ENCODE results near the gene DDX54.

DNA sequence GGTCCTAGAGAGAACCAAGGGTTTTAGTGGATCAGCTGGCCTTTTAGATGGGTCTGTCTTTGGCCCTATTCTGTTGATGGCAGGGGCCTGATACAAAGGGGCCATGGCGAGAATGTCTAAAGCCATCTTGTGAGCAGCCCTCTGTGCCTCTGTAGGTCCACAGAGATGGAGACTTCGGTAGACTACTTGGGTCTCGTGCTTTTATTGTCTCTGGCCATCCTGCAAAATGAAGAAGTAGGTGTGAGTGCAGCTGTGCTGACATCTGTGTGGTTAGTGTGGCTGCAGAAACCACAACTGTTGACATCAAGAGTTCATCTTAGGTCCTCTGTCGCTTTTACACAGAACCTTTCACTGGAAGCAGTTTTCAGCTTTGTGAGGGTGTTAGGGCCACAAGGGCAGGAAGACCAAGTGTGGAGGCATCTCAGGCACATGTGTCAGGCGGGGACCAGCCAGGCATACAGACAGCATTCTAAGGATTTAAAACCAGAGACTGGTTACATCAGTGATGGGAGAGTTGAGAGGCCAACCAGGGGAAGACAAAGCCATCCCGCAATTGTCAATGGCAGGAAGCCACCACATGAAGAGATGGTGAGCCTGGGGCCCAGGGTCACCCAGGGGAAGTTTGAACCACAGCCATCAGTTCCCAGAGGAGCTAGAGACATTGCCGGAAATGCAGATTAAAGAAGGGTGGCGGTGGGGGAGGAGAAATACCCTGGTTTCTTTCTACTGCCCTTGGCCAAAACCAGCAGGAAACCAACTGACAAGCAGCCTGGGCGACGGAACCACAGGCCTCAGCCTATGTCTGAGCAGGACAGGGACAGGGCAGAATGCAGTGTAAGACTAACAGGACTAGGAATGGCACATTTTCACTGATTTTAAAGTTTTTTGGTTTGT is 23.0 kb upstream of the DDX54 start:
- TF ChIP-seq, protein P1, sequence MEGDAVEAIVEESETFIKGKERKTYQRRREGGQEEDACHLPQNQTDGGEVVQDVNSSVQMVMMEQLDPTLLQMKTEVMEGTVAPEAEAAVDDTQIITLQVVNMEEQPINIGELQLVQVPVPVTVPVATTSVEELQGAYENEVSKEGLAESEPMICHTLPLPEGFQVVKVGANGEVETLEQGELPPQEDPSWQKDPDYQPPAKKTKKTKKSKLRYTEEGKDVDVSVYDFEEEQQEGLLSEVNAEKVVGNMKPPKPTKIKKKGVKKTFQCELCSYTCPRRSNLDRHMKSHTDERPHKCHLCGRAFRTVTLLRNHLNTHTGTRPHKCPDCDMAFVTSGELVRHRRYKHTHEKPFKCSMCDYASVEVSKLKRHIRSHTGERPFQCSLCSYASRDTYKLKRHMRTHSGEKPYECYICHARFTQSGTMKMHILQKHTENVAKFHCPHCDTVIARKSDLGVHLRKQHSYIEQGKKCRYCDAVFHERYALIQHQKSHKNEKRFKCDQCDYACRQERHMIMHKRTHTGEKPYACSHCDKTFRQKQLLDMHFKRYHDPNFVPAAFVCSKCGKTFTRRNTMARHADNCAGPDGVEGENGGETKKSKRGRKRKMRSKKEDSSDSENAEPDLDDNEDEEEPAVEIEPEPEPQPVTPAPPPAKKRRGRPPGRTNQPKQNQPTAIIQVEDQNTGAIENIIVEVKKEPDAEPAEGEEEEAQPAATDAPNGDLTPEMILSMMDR (IDR thresholded peaks at IDR 0.05): no peak
- TF ChIP-seq POLR2A (IDR thresholded peaks at IDR 0.05): no peak
